HCT116 (cell line): Measurements from ENCODE around the gene ZBTB20. TPM values are rescaled to one million over a fixed set of nuclear protein-coding genes. Genes with fewer than 3 reads are reported as not detected.

Experiments
- ATAC-seq: fragments of 200-7000 bp; cut with Tn5 transposase; 2 replicates; pipeline ENCODE4 v1.9.1; 2020; ENCODE audit warnings: mild to moderate bottlenecking, moderate library complexity
- BruUV-seq: library from RNA; stranded (reverse); fragments of 400-500 nt; replicated peaks from 2 replicates; lab custom pipeline; 2021; lab: Mats Ljungman, UMichigan
- CTCF ChIA-PET: fragments of 300-600 bp; sonication (Branson Sonifier 250); formaldehyde crosslinking; loops from one replicate; lab custom pipeline; 2021; ENCODE audit warnings: antibody characterized with exemption; lab: Charles Lee
- POLR2A ChIA-PET: fragments of 300-600, 350-600 bp; sonication (Branson Sonifier 250); formaldehyde crosslinking; loops from one replicate; lab custom pipeline; 2021; ENCODE audit warnings: antibody characterized with exemption; lab: Charles Lee
- RAD21 ChIA-PET, 2 experiments: fragments of 300-600 bp; sonication (Branson Sonifier 250); formaldehyde crosslinking; loops; one replicate each; lab custom pipeline; 2023; ENCODE audit warnings: low total read pairs in 2 of 2; ENCODE audit not compliant: uncharacterized antibody in 2 of 2, unreplicated experiment in 2 of 2, low non-redundant PET in 1 of 2; lab: Charles Lee
- DNase-seq: peaks from one replicate; pipeline ENCODE4 v3.0.0-alpha.2; 2010; ENCODE audit warnings: low read depth, low spot score
- H2AFZ ChIP-seq: fragments of 200-600 bp; shearing (Covaris generic), sonication (generic); 2 replicates; pipeline ENCODE4 v1.6.1; 2017; ENCODE audit warnings: low read depth, mixed run types, mixed read lengths, antibody characterized with exemption, low read length; ENCODE audit not compliant: poor library complexity, severe bottlenecking
- H3K27ac ChIP-seq: 2 replicates; pipeline ENCODE4 v1.5.1; 2012; ENCODE audit warnings: low read depth, low read length
- H3K27me3 ChIP-seq: fragments of 200-600 bp; sonication (generic); 2 replicates; pipeline ENCODE4 v1.6.1; 2016; ENCODE audit warnings: mixed run types, low read length, mixed read lengths; ENCODE audit not compliant: insufficient read depth
- H3K36me3 ChIP-seq, 2 experiments: fragments of 200-500 bp in 1 of 2; fragments of 200-600 bp in 1 of 2; sonication (Bioruptor generic) in 1 of 2; sonication (generic) in 1 of 2; 2 replicates each; pipeline versions ENCODE4 v1.5.1 to v1.6.1; 2014 to 2016; ENCODE audit warnings: low read length in 2 of 2, inconsistent platforms in 1 of 2, mixed read lengths in 1 of 2, mixed run types in 1 of 2; ENCODE audit not compliant: insufficient read depth in 2 of 2, control insufficient read depth in 1 of 2
- H3K4me1 ChIP-seq, 2 experiments: fragments of 200-600 bp in 1 of 2; sonication (generic) in 1 of 2; 2 replicates each; pipeline versions ENCODE4 v1.5.1 to v1.6.1; 2012 to 2017; ENCODE audit warnings: low read length in 2 of 2, inconsistent platforms in 1 of 2, mild to moderate bottlenecking in 1 of 2, mixed read lengths in 1 of 2, mixed run types in 1 of 2, moderate library complexity in 1 of 2; ENCODE audit not compliant: insufficient read depth in 2 of 2, control insufficient read depth in 1 of 2
- H3K4me2 ChIP-seq: fragments of 200-600 bp; sonication (generic); 2 replicates; pipeline ENCODE4 v1.6.1; 2017; ENCODE audit warnings: mixed run types, low read length, mixed read lengths
- H3K4me3 ChIP-seq, 2 experiments: fragments of 200-600 bp in 1 of 2; sonication (generic) in 1 of 2; replicated peaks in 1 of 2; 2 replicates each; pipeline ENCODE4 v1.5.1; 2011 to 2016; ENCODE audit warnings: low read length in 2 of 2, control low read depth in 1 of 2, low read depth in 1 of 2, mild to moderate bottlenecking in 1 of 2, mixed read lengths in 1 of 2, mixed run types in 1 of 2
- H3K79me2 ChIP-seq: fragments of 200-600 bp; sonication (generic); 2 replicates; pipeline ENCODE4 v1.6.1; 2017; ENCODE audit warnings: mild to moderate bottlenecking, mixed run types, low read length, moderate library complexity, mixed read lengths; ENCODE audit not compliant: insufficient read depth
- H3K9ac ChIP-seq: fragments of 200-600 bp; sonication (generic); 2 replicates; pipeline ENCODE4 v1.6.1; 2016; ENCODE audit warnings: low read length, mixed read lengths
- H3K9me2 ChIP-seq: fragments of 200-600 bp; sonication (generic), shearing (Covaris generic); 2 replicates; pipeline ENCODE4 v1.6.1; 2017; ENCODE audit warnings: mixed run types, mild to moderate bottlenecking, moderate library complexity; ENCODE audit not compliant: insufficient read depth
- H3K9me3 ChIP-seq, 2 experiments: fragments of 200-500 bp in 1 of 2; fragments of 200-600 bp in 1 of 2; sonication (Bioruptor generic) in 1 of 2; sonication (generic) in 1 of 2; 2 replicates each; pipeline ENCODE4 v1.6.1; 2014 to 2017; ENCODE audit warnings: low read length in 2 of 2, mixed read lengths in 2 of 2, inconsistent platforms in 1 of 2, low read depth in 1 of 2, mild to moderate bottlenecking in 1 of 2, mixed run types in 1 of 2, moderate library complexity in 1 of 2; ENCODE audit not compliant: control insufficient read depth in 1 of 2, insufficient read depth in 1 of 2
- H4K20me1 ChIP-seq: fragments of 200-600 bp; sonication (generic), shearing (Covaris generic); 2 replicates; pipeline ENCODE4 v1.6.1; 2017; ENCODE audit warnings: mixed run types, mild to moderate bottlenecking, moderate library complexity; ENCODE audit not compliant: insufficient read depth
- CEBPB ChIP-seq: IDR thresholded peaks from 2 replicates; pipeline ENCODE4 v1.6.1; 2012; ENCODE audit warnings: low read depth
- EZH2phosphoT487 ChIP-seq: fragments of 200-600 bp; IDR thresholded peaks from 2 replicates; pipeline ENCODE4 v1.6.1; 2018; ENCODE audit warnings: antibody characterized with exemption, borderline replicate concordance
- FOSL1 ChIP-seq: IDR thresholded peaks from 2 replicates; pipeline ENCODE4 v1.6.1; 2012; ENCODE audit warnings: low read depth
- JUND ChIP-seq: IDR thresholded peaks from 2 replicates; pipeline ENCODE4 v1.6.1; 2012
- SP1 ChIP-seq: IDR thresholded peaks from 2 replicates; pipeline ENCODE4 v1.6.1; 2012; ENCODE audit warnings: low read depth
- SRF ChIP-seq: IDR thresholded peaks from 2 replicates; pipeline ENCODE4 v1.6.1; 2012; ENCODE audit warnings: low read depth
- ZBTB33 ChIP-seq: IDR thresholded peaks from 2 replicates; pipeline ENCODE4 v1.6.1; 2011; ENCODE audit warnings: mild to moderate bottlenecking, low read length, moderate library complexity; ENCODE audit not compliant: insufficient replicate concordance; ENCODE audit errors: extremely low read depth
- ZFX ChIP-seq: fragments of 450-650 bp; IDR thresholded peaks from 2 replicates; pipeline ENCODE4 v1.6.1; 2017
- ZNF274 ChIP-seq: fragments of 200-500 bp; sonication (Bioruptor generic); IDR thresholded peaks from 2 replicates; pipeline ENCODE4 v1.6.1; 2014; ENCODE audit warnings: mild to moderate bottlenecking, low read depth, low read length, inconsistent platforms
- intact Hi-C: fragments of 100-400 bp; cut with micrococcal nuclease; formaldehyde crosslinking; loops from 2 replicates; pipeline ENCODE4 v1.10.0; 2022
- total RNA-seq: library from RNA; stranded (reverse); gene quantifications from one replicate; pipeline ENCODE4 v1.2.1, GENCODE V29; 2021; ENCODE audit not compliant: unreplicated experiment

Gene ZBTB20
- total RNA-seq, 1 experiment from 2014 or later: 42.1 TPM

GRCh38 chr3:114566767-114567166, 580.3 kb downstream of the ZBTB20 start:
- intact Hi-C loops: no loop called here
- Histone ChIP-seq H3K9me2 (no peaks in the 10 kb centered on the region), H3K27ac (peak overlapping the region; percentile 46), H3K36me3 (peaks cover 0 to 21% of the 10 kb centered on the region in 2 experiments; a peak in 2 of 4 replicates), H3K4me2 (peak overlapping the region; percentile 13; the same call in 1 of the 2 replicates), H4K20me1 (no peaks in the 10 kb centered on the region), H3K9me3 (0 out of 4 replicates have a peak, but pooled peaks cover 0 to 5% of the 10 kb centered on the region in 2 experiments), H3K27me3 (no peaks in the 10 kb centered on the region), H3K4me1 (peaks cover 45 to 56% of the 10 kb centered on the region in 2 experiments), H3K4me3 (no peak overlapping the region), H3K79me2 (peaks cover 98% of the 10 kb centered on the region), H2AFZ (no peak overlapping the region), H3K9ac (no peak overlapping the region)
- POLR2A ChIA-PET: no interaction called here
- no TSS peak for BruUV-seq
- CTCF ChIA-PET: no interaction called here
- TF ChIP-seq EZH2phosphoT487: no peak
- TF ChIP-seq JUND: no peak
- TF ChIP-seq FOSL1: no peak
- TF ChIP-seq SRF: no peak
- TF ChIP-seq ZNF274: no peak
- TF ChIP-seq SP1: no peak
- no peak for ATAC-seq
- RAD21 ChIA-PET: no interaction called here
- no peak for DNase-seq

- ChIA-PET RAD21 (no interaction called here), POLR2A (interaction anchor here (0.7 kb wide), 1 partner anchor 22 kb away, joined by 3 read pairs; no protein-coding TSS in a partner anchor), CTCF (no interaction called here)
- no peaks in the 10 kb centered on the region for H4K20me1 ChIP-seq
- peaks cover 98% of the 10 kb centered on the region for H3K79me2 ChIP-seq
- TF ChIP-seq CEBPB: no peak
- TF ChIP-seq SP1: peak; percentile 17; the same call in 1 of the 2 replicates
- TF ChIP-seq ZBTB33: no peak
- no peak for TF ChIP-seq ZFX
- TF ChIP-seq FOSL1: no peak
- 0 out of 4 replicates have a peak, but pooled peaks cover 0 to 5% of the 10 kb centered on the region in 2 experiments for H3K9me3 ChIP-seq
- DNase-seq: no peak
- intact Hi-C loops: no loop called here
- H3K36me3 ChIP-seq: peaks cover 0 to 21% of the 10 kb centered on the region in 2 experiments; a peak in 2 of 4 replicates
- no peak overlapping the region for H3K9ac ChIP-seq
- H3K27ac ChIP-seq: peak overlapping the region; percentile 46
- peaks cover 44 to 50% of the 10 kb centered on the region in 2 experiments for H3K4me1 ChIP-seq
- no peaks in the 10 kb centered on the region for H3K27me3 ChIP-seq
- no peak overlapping the region for H2AFZ ChIP-seq
- H3K4me2 ChIP-seq: peak overlapping the region; percentile 13; the same call in 1 of the 2 replicates
- no peak overlapping the region for H3K4me3 ChIP-seq
- BruUV-seq: no TSS peak
- no peak; the same call in 1 of the 2 replicates for ATAC-seq
- H3K9me2 ChIP-seq: no peaks in the 10 kb centered on the region
These were observed 580.8 kb downstream of the ZBTB20 start for GRCh38 chr3:114566162-114566755.
